H9 (cell line): ENCODE measurements around the gene GPHN. TPM values are rescaled to one million over a fixed set of nuclear protein-coding genes. Genes with fewer than 3 reads are reported as not detected.

Source experiments
- DNase-seq: peaks from one replicate; pipeline ENCODE4 v3.0.0-alpha.2; 2017
- H2AFZ ChIP-seq: one replicate; pipeline ENCODE4 v1.6.1; 2013; ENCODE audit warnings: mild to moderate bottlenecking, low read length, control low read depth, moderate library complexity
- H2AK5ac ChIP-seq: 2 replicates; pipeline ENCODE4 v1.6.1; 2013; ENCODE audit warnings: low read length, control low read depth, mixed read lengths; ENCODE audit not compliant: insufficient read length
- H2BK120ac ChIP-seq: one replicate; pipeline ENCODE4 v1.6.1; 2013; ENCODE audit warnings: low read depth, mild to moderate bottlenecking, low read length, control low read depth, inconsistent platforms; ENCODE audit not compliant: poor library complexity, severe bottlenecking
- H2BK12ac ChIP-seq: 2 replicates; pipeline ENCODE4 v1.6.1; 2013; ENCODE audit warnings: low read length, control low read depth, mixed read lengths, low read depth; ENCODE audit not compliant: insufficient read length
- H2BK15ac ChIP-seq: 2 replicates; pipeline ENCODE4 v1.6.1; 2013; ENCODE audit warnings: low read depth, low read length, control low read depth
- H2BK20ac ChIP-seq: one replicate; pipeline ENCODE4 v1.6.1; 2013; ENCODE audit warnings: low read depth, mild to moderate bottlenecking, low read length, control low read depth, inconsistent platforms; ENCODE audit not compliant: poor library complexity, severe bottlenecking
- H2BK5ac ChIP-seq: 2 replicates; pipeline ENCODE4 v1.6.1; 2013; ENCODE audit warnings: low read length, control low read depth, mixed read lengths; ENCODE audit not compliant: insufficient read length
- H3K14ac ChIP-seq: 2 replicates; pipeline ENCODE4 v1.6.1; 2013; ENCODE audit warnings: low read length, control low read depth; ENCODE audit not compliant: insufficient read depth
- H3K18ac ChIP-seq: 2 replicates; pipeline ENCODE4 v1.6.1; 2013; ENCODE audit warnings: low read depth, mild to moderate bottlenecking, mixed read lengths, low read length, control low read depth; ENCODE audit not compliant: insufficient read length
- H3K23ac ChIP-seq: 2 replicates; pipeline ENCODE4 v1.6.1; 2013; ENCODE audit warnings: low read length, control low read depth, mixed read lengths, low read depth; ENCODE audit not compliant: insufficient read length
- H3K23me2 ChIP-seq: 2 replicates; pipeline ENCODE4 v1.6.1; 2013; ENCODE audit warnings: low read depth, mild to moderate bottlenecking, mixed read lengths, low read length, control low read depth; ENCODE audit not compliant: insufficient read length, poor library complexity, severe bottlenecking
- H3K27ac ChIP-seq: 2 replicates; pipeline ENCODE4 v1.5.1; 2013; ENCODE audit warnings: low read length, control low read depth, mixed read lengths, low read depth; ENCODE audit not compliant: insufficient read length
- H3K27me3 ChIP-seq: 2 replicates; pipeline ENCODE4 v1.6.1; 2013; ENCODE audit warnings: low read length, control low read depth, inconsistent platforms; ENCODE audit not compliant: insufficient read depth
- H3K4ac ChIP-seq: 2 replicates; pipeline ENCODE4 v1.6.1; 2013; ENCODE audit warnings: low read depth, mild to moderate bottlenecking, control low read depth, inconsistent platforms, low read length, moderate library complexity
- H3K4me1 ChIP-seq: 2 replicates; pipeline ENCODE4 v1.6.1; 2013; ENCODE audit warnings: low read length, control low read depth, inconsistent platforms; ENCODE audit not compliant: insufficient read depth
- H3K4me2 ChIP-seq: 2 replicates; pipeline ENCODE4 v1.6.1; 2013; ENCODE audit warnings: low read length, control low read depth, mixed read lengths; ENCODE audit not compliant: insufficient read length, insufficient read depth
- H3K56ac ChIP-seq: 2 replicates; pipeline ENCODE4 v1.6.1; 2013; ENCODE audit warnings: low read depth, mild to moderate bottlenecking, mixed read lengths, low read length, control low read depth; ENCODE audit not compliant: insufficient read length
- H3K79me1 ChIP-seq: 2 replicates; pipeline ENCODE4 v1.6.1; 2013; ENCODE audit warnings: low read depth, mild to moderate bottlenecking, moderate library complexity, low read length, control low read depth, inconsistent platforms; ENCODE audit not compliant: insufficient read depth, poor library complexity, severe bottlenecking
- H3K79me2 ChIP-seq: 2 replicates; pipeline ENCODE4 v1.6.1; 2013; ENCODE audit warnings: low read length, control low read depth, inconsistent platforms; ENCODE audit not compliant: insufficient read depth
- H3K9ac ChIP-seq: 2 replicates; pipeline ENCODE4 v1.6.1; 2013; ENCODE audit warnings: low read length, control low read depth, mixed read lengths; ENCODE audit not compliant: insufficient read length; ENCODE audit errors: extremely low read depth
- H3K9me3 ChIP-seq: one replicate; pipeline ENCODE4 v1.6.1; 2013; ENCODE audit warnings: low read depth, low read length, inconsistent platforms; ENCODE audit not compliant: control insufficient read depth
- H3T11ph ChIP-seq: one replicate; pipeline ENCODE4 v1.6.1; 2013; ENCODE audit warnings: mild to moderate bottlenecking, low read length, control low read depth, inconsistent platforms
- H4K20me1 ChIP-seq: one replicate; pipeline ENCODE4 v1.6.1; 2013; ENCODE audit not compliant: control insufficient read depth, insufficient read length, insufficient read depth
- H4K5ac ChIP-seq: 2 replicates; pipeline ENCODE4 v1.6.1; 2013; ENCODE audit warnings: low read depth, mild to moderate bottlenecking, mixed read lengths, low read length, control low read depth; ENCODE audit not compliant: insufficient read length
- H4K8ac ChIP-seq: replicated peaks from 2 replicates; pipeline ENCODE4 v1.6.1; 2013; ENCODE audit warnings: low read length, control low read depth, mixed read lengths, low read depth; ENCODE audit not compliant: insufficient read length
- H4K91ac ChIP-seq: 2 replicates; pipeline ENCODE4 v1.6.1; 2013; ENCODE audit warnings: low read depth, mild to moderate bottlenecking, moderate library complexity, mixed read lengths, low read length, control low read depth; ENCODE audit not compliant: insufficient read length
- H3K27ac Mint-ChIP-seq, 3 experiments: 2 replicates in 2 of 3; 3 replicates in 1 of 3; pipeline ENCODE4 v1.8.0; 2020 to 2021; ENCODE audit warnings: mixed read lengths in 3 of 3, mild to moderate bottlenecking in 1 of 3, moderate library complexity in 1 of 3
- H3K27me3 Mint-ChIP-seq: 2 replicates; pipeline ENCODE4 v1.8.0; 2021; ENCODE audit warnings: low read depth, mild to moderate bottlenecking, moderate library complexity, mixed read lengths
- H3K36me3 Mint-ChIP-seq, 3 experiments: 2 replicates in 2 of 3; 3 replicates in 1 of 3; pipeline ENCODE4 v1.8.0; 2020 to 2021; ENCODE audit warnings: low read depth in 3 of 3, mixed read lengths in 3 of 3; ENCODE audit not compliant: insufficient read depth in 1 of 3
- H3K4me1 Mint-ChIP-seq, 2 experiments: 2 replicates each; pipeline ENCODE4 v1.8.0; 2020; ENCODE audit warnings: mixed read lengths in 2 of 2
- H3K4me3 Mint-ChIP-seq, 2 experiments: 2 replicates in 1 of 2; 3 replicates in 1 of 2; pipeline ENCODE4 v1.8.0; 2020 to 2021; ENCODE audit warnings: mild to moderate bottlenecking in 2 of 2, mixed read lengths in 2 of 2, moderate library complexity in 1 of 2
- H3K9me3 Mint-ChIP-seq, 2 experiments: 2 replicates in 1 of 2; 3 replicates in 1 of 2; pipeline ENCODE4 v1.8.0; 2020; ENCODE audit warnings: mild to moderate bottlenecking in 2 of 2, mixed read lengths in 2 of 2, moderate library complexity in 1 of 2
- CTCF ChIP-seq: fragments of 200-600 bp; sonication (generic); conservative IDR thresholded peaks from 3 replicates; pipeline ENCODE4 v1.8.0; 2021; ENCODE audit warnings: antibody characterized with exemption, mild to moderate bottlenecking
- WGBS: extraction: QIAGEN DNeasy Blood & Tissue Kit; methylation state at CpG from one replicate; pipeline ENCODE4 v1.1.7; 2013; ENCODE audit warnings: missing lambda C conversion rate, low lambda C conversion rate, mixed read lengths; ENCODE audit not compliant: insufficient read length; ENCODE audit errors: extremely low coverage; 5-methylcytosine and 5-hydroxymethylcytosine counted together
- total RNA-seq: library from RNA; stranded (reverse); gene quantifications from 2 replicates; pipeline ENCODE4 v1.2.1, GENCODE V29; 2021

Gene GPHN
- total RNA-seq, 1 experiment from 2014 or later: 16.1 TPM

GRCh38 chr14:66651536-66652220 is 143.7 kb downstream of the GPHN start:
- Histone ChIP-seq H2BK15ac (no peak overlapping the region), H3K18ac (no peak overlapping the region), H3K4me2 (no peak overlapping the region), H3K4ac (no peak overlapping the region), H4K5ac (no peak overlapping the region), H3K14ac (no peak overlapping the region), H3K79me2 (no peaks in the 10 kb centered on the region), H2BK20ac (no peak overlapping the region), H2BK5ac (no peak overlapping the region), H3K27ac (no peak overlapping the region), H3K23me2 (no peaks in the 10 kb centered on the region), H3K4me1 (peaks cover 4% of the 10 kb centered on the region; the same call in 1 of the 2 replicates), H2BK120ac (no peak overlapping the region), H2BK12ac (no peak overlapping the region), H4K20me1 (no peaks in the 10 kb centered on the region), H3K79me1 (no peaks in the 10 kb centered on the region), H2AFZ (no peak overlapping the region), H4K91ac (no peak overlapping the region), H3K56ac (no peak overlapping the region), H3T11ph (no peak overlapping the region), H3K27me3 (no peaks in the 10 kb centered on the region), H2AK5ac (no peak overlapping the region), H3K23ac (no peak overlapping the region), H3K9ac (no peak overlapping the region), H4K8ac (no peak overlapping the region), H3K9me3 (no peaks in the 10 kb centered on the region)
- H3K27ac Mint-ChIP-seq: peak overlapping the region in 1 of 3 experiments; percentile 55; a peak in 1 of 7 replicates
- TF ChIP-seq CTCF: no peak
- peaks cover 8 to 9% of the 10 kb centered on the region in 2 experiments; a peak in 4 of 5 replicates for H3K9me3 Mint-ChIP-seq
- peaks cover 5 to 9% (median 8%) of the 10 kb centered on the region in 3 experiments; a peak in 5 of 7 replicates for H3K36me3 Mint-ChIP-seq
- H3K4me1 Mint-ChIP-seq: peaks cover 14 to 22% of the 10 kb centered on the region in 2 experiments
- WGBS: no CpG with 5 or more reads among the region's 5 CpGs
- DNase-seq: no peak
- H3K4me3 Mint-ChIP-seq: no peak overlapping the region
- H3K27me3 Mint-ChIP-seq: no peaks in the 10 kb centered on the region
